TTC549 (cell line): ENCODE measurements around the gene CELSR1.

ENCODE experiments used
- FAIRE-seq: peaks from 2 replicates; lab custom pipeline; 2012; peaks lifted over from hg19 to GRCh38; lab: Jason Lieb, UNC

The CELSR1 gene

GRCh38 chr22:46442217-46442853, 95.1 kb downstream of the CELSR1 start:
- no peak for FAIRE-seq

GRCh38 chr22:46439576-46440465, 97.6 kb downstream of the CELSR1 start:
- FAIRE-seq, result no peak

GRCh38 chr22:46439111-46439510, 98.3 kb downstream of the CELSR1 start:
- FAIRE-seq, result no peak

- no peak for FAIRE-seq
Measured at GRCh38 chr22:46437671-46438440, 99.6 kb downstream of the CELSR1 start.

- FAIRE-seq, result no peak
Measured at GRCh38 chr22:46436595-46437175, 100.7 kb downstream of the CELSR1 start.

GRCh38 chr22:46433318-46433717, 104.1 kb downstream of the CELSR1 start:
- no peak for FAIRE-seq

GRCh38 chr22:46432164-46433068, 105.0 kb downstream of the CELSR1 start:
- FAIRE-seq, result no peak

- no peak for FAIRE-seq
Measured at GRCh38 chr22:46430961-46431838, 106.2 kb downstream of the CELSR1 start.

- FAIRE-seq, result no peak
Measured at GRCh38 chr22:46429325-46429853, 108.0 kb downstream of the CELSR1 start.

- no peak for FAIRE-seq
Measured at GRCh38 chr22:46428602-46429324, 108.7 kb downstream of the CELSR1 start.

GRCh38 chr22:46428171-46428570, 109.2 kb downstream of the CELSR1 start:
- FAIRE-seq, result no peak

GRCh38 chr22:46425016-46425415, 112.4 kb downstream of the CELSR1 start:
- no peak for FAIRE-seq

- FAIRE-seq, result no peak
Measured at GRCh38 chr22:46424496-46424895, 112.9 kb downstream of the CELSR1 start.

GRCh38 chr22:46422896-46423295, 114.5 kb downstream of the CELSR1 start:
- no peak for FAIRE-seq

GRCh38 chr22:46421267-46421666, 116.2 kb downstream of the CELSR1 start:
- no peak for FAIRE-seq

- no peak for FAIRE-seq
Measured at GRCh38 chr22:46419754-46420571, 117.5 kb downstream of the CELSR1 start.

- no peak for FAIRE-seq
Measured at GRCh38 chr22:46418827-46419226, 118.6 kb downstream of the CELSR1 start.

- no peak for FAIRE-seq
Measured at GRCh38 chr22:46417769-46418168, 119.7 kb downstream of the CELSR1 start.
